Measurements from ENCODE around the gene TBC1D17. TPM values are rescaled to one million over a fixed set of nuclear protein-coding genes. Genes with fewer than 3 reads are reported as not detected.

The TBC1D17 gene
- total RNA-seq, 6 experiments from 2014 or later = 12.6 to 38.1 (median 27.8) TPM

GRCh38 chr19:49831592-49831991, 45.9 kb upstream of the TBC1D17 start:
- Histone ChIP-seq H3K27ac (no peak overlapping the region), H3K36me3 (peaks cover 0 to 23% (median 3%) of the 10 kb centered on the region in 4 donors), H3K9me3 (no peaks in the 10 kb centered on the region), H3K4me3 (no peak overlapping the region), H3K27me3 (no peaks in the 10 kb centered on the region), H3K4me1 (no peaks in the 10 kb centered on the region)
- ATAC-seq (no peak), DNase-seq (no peak)
- intact Hi-C loops (cut with DNase I) = no loop called here
- WGBS (ENCODE audit: insufficient coverage, low coverage, low lambda C conversion rate, missing lambda C conversion rate) = 70% methylated on average over 3 of the region's 8 CpGs
- TF ChIP-seq CTCF (IDR thresholded peaks at IDR 0.05) = no peak
- TF ChIP-seq POLR2A (IDR thresholded peaks at IDR 0.05) = no peak

GRCh38 chr19:49832556-49832955, 44.9 kb upstream of the TBC1D17 start:
- TF ChIP-seq POLR2A (IDR thresholded peaks at IDR 0.05) = no peak
- no peak for TF ChIP-seq CTCF (IDR thresholded peaks at IDR 0.05)
- Histone ChIP-seq H3K4me1 (no peaks in the 10 kb centered on the region), H3K27ac (no peak overlapping the region), H3K4me3 (no peak overlapping the region), H3K9me3 (no peaks in the 10 kb centered on the region), H3K36me3 (peaks cover 0 to 26% (median 3%) of the 10 kb centered on the region in 4 donors), H3K27me3 (no peaks in the 10 kb centered on the region)
- ATAC-seq (no peak), DNase-seq (no peak)
- WGBS (ENCODE audit: insufficient coverage, low coverage, low lambda C conversion rate, missing lambda C conversion rate) = 61% methylated on average over 7 of the region's 9 CpGs
- intact Hi-C loops (cut with DNase I) = no loop called here

GRCh38 chr19:49833599-49833998, 43.9 kb upstream of the TBC1D17 start:
- ATAC-seq (no peak), DNase-seq (no peak)
- H3K36me3 ChIP-seq = peaks cover 0 to 27% (median 4%) of the 10 kb centered on the region in 4 donors
- H3K9me3 ChIP-seq = no peaks in the 10 kb centered on the region
- no peak for TF ChIP-seq CTCF (IDR thresholded peaks at IDR 0.05)
- TF ChIP-seq POLR2A (IDR thresholded peaks at IDR 0.05) = no peak
- intact Hi-C loops (cut with DNase I) = no loop called here
- no peak overlapping the region for H3K27ac ChIP-seq
- H3K27me3 ChIP-seq = no peaks in the 10 kb centered on the region
- WGBS (ENCODE audit: insufficient coverage, low coverage, low lambda C conversion rate, missing lambda C conversion rate) = 100% methylated on average over 1 of the region's 7 CpGs
- H3K4me3 ChIP-seq = no peak overlapping the region
- no peaks in the 10 kb centered on the region for H3K4me1 ChIP-seq

GRCh38 chr19:49835562-49835961, 41.9 kb upstream of the TBC1D17 start:
- intact Hi-C loops (cut with DNase I) = no loop called here
- WGBS (ENCODE audit: insufficient coverage, low coverage, low lambda C conversion rate, missing lambda C conversion rate) = no CpG with 5 or more reads among the region's 12 CpGs
- no peaks in the 10 kb centered on the region for H3K9me3 ChIP-seq
- H3K4me1 ChIP-seq = no peaks in the 10 kb centered on the region
- DNase-seq (peak in 1 of 3 donors; percentile 41), ATAC-seq (no peak)
- TF ChIP-seq POLR2A (IDR thresholded peaks at IDR 0.05) (no peak), CTCF (IDR thresholded peaks at IDR 0.05) (no peak)
- peaks cover 0 to 40% (median 8%) of the 10 kb centered on the region in 4 donors for H3K36me3 ChIP-seq
- H3K4me3 ChIP-seq = no peak overlapping the region
- H3K27me3 ChIP-seq = no peaks in the 10 kb centered on the region
- H3K27ac ChIP-seq = no peak overlapping the region
